ENCODE data around the gene RNF17.

Gene RNF17

GRCh38 chr13:24741791-24742190, 22.2 kb upstream of the RNF17 start:
- no peak for DNase-seq
- TF ChIP-seq CTCF (IDR thresholded peaks at IDR 0.05): no peak
- Histone ChIP-seq H3K4me3 (no peak overlapping the region), H3K9me3 (no peaks in the 10 kb centered on the region), H3K27ac (no peak overlapping the region), H3K36me3 (no peaks in the 10 kb centered on the region), H3K27me3 (peaks cover 0 to 31% of the 10 kb centered on the region in 2 donors), H3K4me1 (peaks cover 0 to 13% (median 10%) of the 10 kb centered on the region in 4 donors)
- intact Hi-C loops (cut with DNase I; ENCODE audit: low total_unique reads): no loop called here

GRCh38 chr13:24742294-24742693, 21.7 kb upstream of the RNF17 start:
- H3K27ac ChIP-seq: no peak overlapping the region
- H3K4me3 ChIP-seq: no peak overlapping the region
- no peaks in the 10 kb centered on the region for H3K36me3 ChIP-seq
- intact Hi-C loops (cut with DNase I; ENCODE audit: low total_unique reads): no loop called here
- no peaks in the 10 kb centered on the region for H3K9me3 ChIP-seq
- no peak for TF ChIP-seq CTCF (IDR thresholded peaks at IDR 0.05)
- peaks cover 0 to 18% (median 14%) of the 10 kb centered on the region in 4 donors for H3K4me1 ChIP-seq
- H3K27me3 ChIP-seq: peaks cover 0 to 36% of the 10 kb centered on the region in 2 donors
- no peak for DNase-seq

DNA sequence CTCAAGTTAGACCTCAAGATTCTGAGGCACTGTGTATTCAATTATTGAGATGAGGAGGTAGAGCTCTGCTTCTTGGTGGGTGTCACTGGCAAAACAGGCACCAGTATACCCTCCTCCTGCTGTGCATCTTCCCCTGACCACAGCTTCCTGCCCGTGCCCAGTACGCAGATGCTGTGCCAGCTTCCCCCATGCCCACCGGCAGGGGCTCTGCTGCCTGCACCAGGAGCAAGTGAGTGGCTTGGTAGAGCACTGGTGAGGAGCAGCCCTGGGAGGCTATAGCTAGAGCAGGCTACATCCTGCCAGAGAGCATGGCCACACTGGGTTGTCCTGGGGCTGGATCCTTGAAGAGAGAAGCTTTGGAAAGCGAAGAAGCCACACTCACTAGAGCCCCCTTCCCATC, 21.0 kb upstream of the RNF17 start:
- intact Hi-C loops (cut with DNase I; ENCODE audit: low total_unique reads): no loop called here
- Histone ChIP-seq H3K27ac (no peak overlapping the region), H3K36me3 (no peaks in the 10 kb centered on the region), H3K9me3 (no peaks in the 10 kb centered on the region), H3K27me3 (peaks cover 0 to 43% of the 10 kb centered on the region in 2 donors), H3K4me3 (no peak overlapping the region), H3K4me1 (peaks cover 0 to 25% (median 19%) of the 10 kb centered on the region in 4 donors)
- no peak for TF ChIP-seq CTCF (IDR thresholded peaks at IDR 0.05)
- DNase-seq: no peak

DNA sequence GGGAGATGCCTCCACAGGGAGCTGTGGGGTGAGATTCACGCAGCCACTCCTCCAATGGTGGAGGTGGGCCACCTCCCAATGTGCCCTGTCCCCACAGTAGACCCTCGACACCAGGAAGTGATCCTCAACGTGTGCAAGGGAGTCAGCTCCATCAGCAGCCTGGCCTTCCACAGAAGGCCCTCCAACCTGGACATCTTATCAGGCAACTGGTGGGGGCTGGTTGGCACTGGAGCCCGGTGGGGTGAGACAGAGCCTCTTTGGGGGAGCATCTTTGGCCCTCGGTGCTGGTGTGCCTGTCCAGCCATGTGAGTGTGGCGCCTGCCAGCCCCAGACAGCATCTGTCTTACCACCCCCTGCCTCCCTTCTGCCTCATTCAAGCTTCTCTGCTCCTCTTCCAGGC, 19.7 kb upstream of the RNF17 start:
- Histone ChIP-seq H3K9me3 (no peaks in the 10 kb centered on the region), H3K27me3 (peaks cover 0 to 44% of the 10 kb centered on the region in 2 donors), H3K4me3 (no peak overlapping the region), H3K27ac (no peak overlapping the region), H3K4me1 (peaks cover 0 to 25% (median 19%) of the 10 kb centered on the region in 4 donors), H3K36me3 (no peaks in the 10 kb centered on the region)
- intact Hi-C loops (cut with DNase I; ENCODE audit: low total_unique reads): no loop called here
- no peak for TF ChIP-seq CTCF (IDR thresholded peaks at IDR 0.05)
- no peak for DNase-seq

DNA sequence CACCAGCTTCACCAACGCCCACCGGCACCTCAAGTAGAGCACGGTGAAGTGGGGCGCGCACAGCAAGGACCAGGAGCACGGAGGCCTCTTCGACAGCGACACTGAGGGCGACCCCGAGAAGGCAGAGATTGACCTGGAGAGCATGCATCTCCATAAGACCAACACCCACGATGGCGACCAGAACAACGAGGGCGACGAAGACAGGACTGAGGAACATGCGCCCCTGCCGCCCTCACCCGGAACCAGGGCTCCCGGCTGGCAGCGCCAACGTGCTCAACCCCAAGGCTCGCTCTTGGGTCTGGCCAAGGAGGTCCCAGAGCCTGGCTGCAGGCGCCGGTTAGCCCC, 18.5 kb upstream of the RNF17 start:
- H3K27ac ChIP-seq: no peak overlapping the region
- H3K27me3 ChIP-seq: peaks cover 0 to 44% of the 10 kb centered on the region in 2 donors
- intact Hi-C loops (cut with DNase I; ENCODE audit: low total_unique reads): no loop called here
- peaks cover 0 to 25% (median 19%) of the 10 kb centered on the region in 4 donors for H3K4me1 ChIP-seq
- H3K9me3 ChIP-seq: no peaks in the 10 kb centered on the region
- DNase-seq: no peak
- no peak for TF ChIP-seq CTCF (IDR thresholded peaks at IDR 0.05)
- no peaks in the 10 kb centered on the region for H3K36me3 ChIP-seq
- H3K4me3 ChIP-seq: no peak overlapping the region
